Stimulated activated CD8-positive, alpha-beta memory T cell treated with anti-CD3 and anti-CD28 coated beads, Interleukin-12 subunit alpha, Interleukin-12 subunit beta, amount 100 ng/mL, for 24 hours (primary cell): ENCODE results near the gene SCN2B.

ENCODE experiments used
- DNase-seq: peaks from one replicate; pipeline ENCODE4 v3.0.0-alpha.2; 2020; ENCODE audit errors: extremely low read depth

Gene SCN2B

GRCh38 chr11:118135051-118135795 lies 41.2 kb downstream of the SCN2B start:
- DNase-seq = no peak

GRCh38 chr11:118133816-118134215 lies 42.6 kb downstream of the SCN2B start:
- DNase-seq = no peak

- DNase-seq = no peak
These were observed 43.9 kb downstream of the SCN2B start for GRCh38 chr11:118132385-118133151.

GRCh38 chr11:118129471-118130172 lies 46.8 kb downstream of the SCN2B start:
- no peak for DNase-seq

GRCh38 chr11:118128721-118129470 lies 47.5 kb downstream of the SCN2B start:
- DNase-seq = no peak

GRCh38 chr11:118128310-118128709 lies 48.1 kb downstream of the SCN2B start:
- no peak for DNase-seq

GRCh38 chr11:118126082-118126838 lies 50.2 kb downstream of the SCN2B start:
- DNase-seq = no peak

GRCh38 chr11:118124929-118125535 lies 51.4 kb downstream of the SCN2B start:
- DNase-seq = no peak

- no peak for DNase-seq
These were observed 55.6 kb downstream of the SCN2B start for GRCh38 chr11:118120793-118121192.

GRCh38 chr11:118117790-118118601 lies 58.4 kb downstream of the SCN2B start:
- DNase-seq = no peak

- DNase-seq = no peak
These were observed 61.4 kb downstream of the SCN2B start for GRCh38 chr11:118115048-118115447.

- DNase-seq = no peak
These were observed 62.2 kb downstream of the SCN2B start for GRCh38 chr11:118114266-118114665.

- DNase-seq = no peak
These were observed 63.6 kb downstream of the SCN2B start for GRCh38 chr11:118112711-118113430.
